Measurements from ENCODE around the gene GMDS. TPM values are rescaled to one million over a fixed set of nuclear protein-coding genes. Genes with fewer than 3 reads are reported as not detected.

The GMDS gene
- total RNA-seq, 6 experiments from 2014 or later = 13.2 to 18.0 (median 14.7) TPM

GRCh38 chr6:1616701-1617463 lies 628.5 kb downstream of the GMDS start:
- no peak for TF ChIP-seq CTCF (IDR thresholded peaks at IDR 0.05)
- peaks cover 19% of the 10 kb centered on the region for H3K36me3 Mint-ChIP-seq (ENCODE audit: low read depth)
- H3K9me3 Mint-ChIP-seq = no peaks in the 10 kb centered on the region
- H3K4me1 Mint-ChIP-seq (ENCODE audit: low read depth) = peaks cover 18% of the 10 kb centered on the region
- no peak overlapping the region for H3K27ac Mint-ChIP-seq
- H3K4me3 Mint-ChIP-seq = no peak overlapping the region
- no peak for DNase-seq
- H3K27me3 Mint-ChIP-seq (ENCODE audit: insufficient read depth) = peaks cover 2% of the 10 kb centered on the region; the same call in 1 of the 2 replicates

GRCh38 chr6:1615853-1616420 lies 629.5 kb downstream of the GMDS start:
- no peak for DNase-seq
- no peak for TF ChIP-seq CTCF (IDR thresholded peaks at IDR 0.05)
- Mint-ChIP-seq H3K27ac (no peak overlapping the region), H3K4me3 (no peak overlapping the region), H3K36me3 (ENCODE audit: low read depth) (peaks cover 21% of the 10 kb centered on the region), H3K9me3 (no peaks in the 10 kb centered on the region), H3K27me3 (ENCODE audit: insufficient read depth) (peaks cover 2% of the 10 kb centered on the region; the same call in 1 of the 2 replicates), H3K4me1 (ENCODE audit: low read depth) (peaks cover 19% of the 10 kb centered on the region)

GRCh38 chr6:1615151-1615852 lies 630.1 kb downstream of the GMDS start:
- TF ChIP-seq CTCF (IDR thresholded peaks at IDR 0.05) = no peak
- Mint-ChIP-seq H3K4me1 (ENCODE audit: low read depth) (peaks cover 19% of the 10 kb centered on the region), H3K27ac (no peak overlapping the region), H3K27me3 (ENCODE audit: insufficient read depth) (peaks cover 2% of the 10 kb centered on the region; the same call in 1 of the 2 replicates), H3K4me3 (no peak overlapping the region), H3K9me3 (no peaks in the 10 kb centered on the region), H3K36me3 (ENCODE audit: low read depth) (peaks cover 21% of the 10 kb centered on the region)
- no peak for DNase-seq

DNA sequence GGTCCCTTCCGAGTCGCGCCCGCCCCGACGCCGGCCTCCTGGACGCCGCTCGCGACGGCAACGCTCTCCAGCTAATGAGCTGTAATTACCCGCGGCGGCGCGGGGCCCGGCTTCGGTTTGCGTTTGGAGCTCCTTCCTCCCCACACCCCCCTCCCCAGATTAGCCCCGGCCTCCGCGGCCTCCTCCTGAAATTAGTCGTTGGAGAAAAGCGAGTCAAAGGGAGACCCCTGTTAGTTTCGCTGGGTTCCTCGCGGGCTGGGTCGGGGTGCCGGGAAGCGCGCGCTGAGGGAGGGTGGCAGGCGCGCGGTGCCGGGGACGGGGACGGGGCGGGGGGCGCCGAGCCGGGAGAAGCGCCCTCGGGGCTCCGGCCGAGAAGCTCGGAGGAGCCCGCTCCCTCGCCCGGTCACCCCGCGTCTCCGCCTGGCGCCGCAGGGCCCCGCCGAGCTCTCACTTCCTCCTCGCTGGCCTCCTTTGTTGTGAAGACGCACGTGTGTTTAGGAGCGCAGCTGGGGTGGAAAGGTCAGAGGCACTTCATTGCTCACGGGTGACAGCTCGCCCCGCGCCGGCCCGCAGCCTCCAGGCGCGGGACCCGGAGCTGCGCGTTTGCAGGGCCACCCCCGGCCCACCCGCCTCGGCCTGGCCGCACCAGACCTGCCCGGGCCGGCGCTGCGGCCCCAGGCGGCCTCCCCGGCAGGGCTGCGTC lies 630.8 kb downstream of the GMDS start:
- Mint-ChIP-seq H3K4me1 (ENCODE audit: low read depth) (peaks cover 19% of the 10 kb centered on the region), H3K4me3 (no peak overlapping the region), H3K27ac (no peak overlapping the region), H3K27me3 (ENCODE audit: insufficient read depth) (peaks cover 2% of the 10 kb centered on the region; the same call in 1 of the 2 replicates), H3K36me3 (ENCODE audit: low read depth) (peaks cover 21% of the 10 kb centered on the region), H3K9me3 (no peaks in the 10 kb centered on the region)
- no peak for TF ChIP-seq CTCF (IDR thresholded peaks at IDR 0.05)
- DNase-seq = no peak

DNA sequence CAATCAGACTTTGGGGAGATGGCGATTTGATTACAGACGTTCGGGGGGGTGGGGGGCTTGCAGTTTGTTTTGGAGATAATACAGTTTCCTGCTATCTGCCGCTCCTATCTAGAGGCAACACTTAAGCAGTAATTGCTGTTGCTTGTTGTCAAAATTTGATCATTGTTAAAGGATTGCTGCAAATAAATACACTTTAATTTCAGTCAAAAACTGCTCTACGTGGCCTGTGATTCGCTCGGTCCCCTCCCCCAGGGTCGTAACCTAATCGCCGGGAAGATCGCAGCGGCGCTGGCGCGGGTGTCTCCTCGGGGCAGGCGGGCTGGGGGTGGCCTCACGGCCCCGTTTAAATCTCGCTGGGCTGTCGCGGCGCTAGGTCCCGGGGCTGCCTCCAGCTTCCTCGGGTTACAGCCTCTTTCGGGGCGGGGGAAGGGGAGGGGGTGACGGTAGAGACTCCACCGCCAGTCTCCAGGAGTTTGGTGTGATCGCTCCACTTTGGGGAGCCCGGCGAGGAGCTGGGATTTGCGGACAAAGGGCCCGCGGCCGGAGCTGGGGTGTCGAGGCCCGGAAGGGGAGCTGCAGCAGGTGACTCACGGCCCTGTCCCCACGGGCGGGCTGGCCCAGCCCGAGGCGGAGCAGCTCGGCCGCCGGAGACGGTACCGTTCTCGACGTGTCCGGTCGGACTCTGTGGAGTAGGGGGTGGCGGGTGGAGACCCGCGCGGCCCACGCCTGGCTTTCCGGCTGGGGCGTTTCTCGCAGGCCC lies 631.5 kb downstream of the GMDS start:
- peaks cover 21% of the 10 kb centered on the region for H3K36me3 Mint-ChIP-seq (ENCODE audit: low read depth)
- H3K27ac Mint-ChIP-seq = peak overlapping the region; percentile 92
- H3K27me3 Mint-ChIP-seq (ENCODE audit: insufficient read depth) = peaks cover 2% of the 10 kb centered on the region; the same call in 1 of the 2 replicates
- no peak for DNase-seq
- H3K9me3 Mint-ChIP-seq = no peaks in the 10 kb centered on the region
- no peak for TF ChIP-seq CTCF (IDR thresholded peaks at IDR 0.05)
- H3K4me3 Mint-ChIP-seq = peak overlapping the region; percentile 98
- peaks cover 19% of the 10 kb centered on the region for H3K4me1 Mint-ChIP-seq (ENCODE audit: low read depth)
